Subcutaneous adipose tissue (tissue), 4 donors: ENCODE data around the gene CAPN15. TPM values are rescaled to one million over a fixed set of nuclear protein-coding genes. Genes with fewer than 3 reads are reported as not detected.

ENCODE experiments used
- total RNA-seq, 4 donors: library from RNA; depleted of rRNA; stranded (reverse); fragments of >200 nt; gene quantifications; one replicate each; pipeline ENCODE4 v1.1.0, GENCODE V29; 2016
- TF ChIP-seq, protein P1 (sequence below): fragments of 450-650 bp; IDR thresholded peaks from one replicate; pipeline ENCODE4 v1.5.1; 2016; ENCODE audit warnings: low read depth, mild to moderate bottlenecking, control low read depth, antibody characterized with exemption, moderate library complexity

CAPN15 gene
- total RNA-seq, 4 donors from 2014 or later, result 7.6 to 30.0 (median 13.3) TPM

DNA sequence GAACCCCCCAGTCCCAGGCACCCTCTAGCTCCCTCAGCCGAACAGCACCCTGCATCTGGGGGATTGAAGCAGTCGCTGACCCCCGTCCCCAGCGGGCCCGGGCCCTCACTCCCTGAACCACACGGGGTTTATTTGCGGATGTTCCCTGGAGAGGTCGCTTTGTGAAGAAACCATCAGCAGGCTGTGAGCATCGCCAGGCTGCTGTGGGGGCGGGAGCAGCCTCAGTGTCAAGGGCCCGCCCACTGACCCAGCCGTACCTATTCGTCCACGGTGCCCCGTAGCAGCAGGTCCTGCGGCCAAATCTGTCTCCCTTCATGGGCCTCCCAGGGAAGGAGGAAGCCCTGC lies 55.9 kb downstream of the CAPN15 start:
- TF ChIP-seq, protein P1, sequence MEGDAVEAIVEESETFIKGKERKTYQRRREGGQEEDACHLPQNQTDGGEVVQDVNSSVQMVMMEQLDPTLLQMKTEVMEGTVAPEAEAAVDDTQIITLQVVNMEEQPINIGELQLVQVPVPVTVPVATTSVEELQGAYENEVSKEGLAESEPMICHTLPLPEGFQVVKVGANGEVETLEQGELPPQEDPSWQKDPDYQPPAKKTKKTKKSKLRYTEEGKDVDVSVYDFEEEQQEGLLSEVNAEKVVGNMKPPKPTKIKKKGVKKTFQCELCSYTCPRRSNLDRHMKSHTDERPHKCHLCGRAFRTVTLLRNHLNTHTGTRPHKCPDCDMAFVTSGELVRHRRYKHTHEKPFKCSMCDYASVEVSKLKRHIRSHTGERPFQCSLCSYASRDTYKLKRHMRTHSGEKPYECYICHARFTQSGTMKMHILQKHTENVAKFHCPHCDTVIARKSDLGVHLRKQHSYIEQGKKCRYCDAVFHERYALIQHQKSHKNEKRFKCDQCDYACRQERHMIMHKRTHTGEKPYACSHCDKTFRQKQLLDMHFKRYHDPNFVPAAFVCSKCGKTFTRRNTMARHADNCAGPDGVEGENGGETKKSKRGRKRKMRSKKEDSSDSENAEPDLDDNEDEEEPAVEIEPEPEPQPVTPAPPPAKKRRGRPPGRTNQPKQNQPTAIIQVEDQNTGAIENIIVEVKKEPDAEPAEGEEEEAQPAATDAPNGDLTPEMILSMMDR, result no peak

DNA sequence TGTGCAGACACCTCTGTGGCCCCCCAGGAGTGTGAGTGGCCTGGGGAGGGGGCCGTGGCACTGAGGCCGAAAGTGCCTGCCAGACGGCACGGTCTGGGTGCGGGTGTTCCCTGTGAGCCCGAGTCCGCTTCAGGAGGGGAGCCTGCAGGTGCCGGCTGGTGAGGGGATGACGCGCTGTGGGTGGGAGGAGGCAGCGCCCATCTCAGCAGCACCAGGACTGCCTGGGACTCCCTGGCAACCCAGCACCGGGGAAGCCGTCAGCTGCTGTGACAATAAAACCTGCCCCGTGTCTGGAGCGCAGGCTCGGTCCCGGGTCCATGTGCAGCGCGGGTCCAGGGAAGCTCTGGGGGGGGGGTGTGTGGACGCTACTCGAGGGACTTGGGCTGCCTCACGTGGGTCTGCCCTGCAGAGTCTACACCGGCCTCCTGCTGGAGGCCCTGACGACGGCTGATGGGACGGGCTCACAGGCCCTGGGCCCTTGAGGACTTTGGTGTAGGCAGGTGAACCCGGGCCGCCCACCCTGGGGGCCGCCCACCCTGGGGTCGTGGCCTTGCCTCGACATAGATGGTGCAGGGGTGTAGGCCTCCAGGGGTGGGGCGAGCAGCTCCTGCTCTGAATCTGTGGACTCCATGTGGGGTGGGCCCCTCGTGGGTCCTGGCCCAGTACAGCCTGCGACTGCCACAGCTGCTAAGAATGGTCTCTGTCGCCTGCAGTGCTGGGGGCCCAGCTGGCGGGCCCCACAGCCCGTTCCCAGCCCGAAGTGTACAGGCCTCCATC lies 56.5 kb downstream of the CAPN15 start:
- TF ChIP-seq, protein P1, result no peak

DNA sequence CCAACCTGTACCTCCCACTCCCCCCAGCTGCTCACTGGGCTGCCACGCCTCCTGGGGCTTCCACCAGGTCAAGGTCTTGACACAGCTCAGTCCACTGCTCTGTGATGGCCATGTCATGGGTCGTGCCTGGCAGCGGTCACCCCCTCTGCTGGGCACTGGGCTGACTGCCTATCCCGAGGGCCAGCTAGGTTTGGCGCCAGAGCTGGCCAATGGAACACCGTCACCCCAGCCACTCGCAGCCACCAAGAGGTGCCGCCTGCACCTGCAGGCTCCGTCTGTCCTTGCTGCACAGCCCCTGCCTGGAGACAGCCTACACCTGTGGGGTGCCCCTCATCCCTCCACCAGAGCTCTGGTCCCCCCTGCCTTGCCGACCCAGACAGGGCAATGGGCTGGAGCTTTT lies 57.8 kb downstream of the CAPN15 start:
- TF ChIP-seq, protein P1, result no peak

DNA sequence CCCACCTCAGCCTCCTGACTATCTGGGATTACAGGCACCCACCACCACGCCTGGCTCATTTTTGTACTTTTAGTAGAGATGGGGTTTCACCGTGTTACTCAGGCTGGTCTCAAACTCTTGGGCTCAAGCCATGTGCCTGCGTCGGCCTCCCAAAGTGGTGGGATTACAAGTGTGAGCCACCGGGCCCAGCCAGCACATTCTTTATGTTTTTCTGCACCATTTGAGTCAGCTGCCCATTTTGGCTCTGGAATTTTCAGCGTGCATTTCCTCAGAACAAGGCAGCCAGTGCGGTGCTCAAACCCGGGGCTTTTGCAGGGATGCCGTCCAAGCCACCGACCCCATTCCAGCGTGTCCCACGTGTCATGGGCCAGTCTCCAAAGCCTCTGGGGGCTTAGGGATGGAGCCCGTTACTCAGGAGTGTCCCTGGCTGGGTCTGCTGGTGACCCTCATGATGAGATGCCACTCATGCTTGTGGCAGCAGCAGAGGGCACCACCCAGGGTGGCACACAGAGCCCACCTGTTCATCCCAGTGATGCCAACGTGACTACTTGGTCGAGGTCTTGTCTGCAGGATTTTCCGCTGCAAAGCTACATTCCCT lies 58.6 kb downstream of the CAPN15 start:
- TF ChIP-seq, protein P1, result no peak

DNA sequence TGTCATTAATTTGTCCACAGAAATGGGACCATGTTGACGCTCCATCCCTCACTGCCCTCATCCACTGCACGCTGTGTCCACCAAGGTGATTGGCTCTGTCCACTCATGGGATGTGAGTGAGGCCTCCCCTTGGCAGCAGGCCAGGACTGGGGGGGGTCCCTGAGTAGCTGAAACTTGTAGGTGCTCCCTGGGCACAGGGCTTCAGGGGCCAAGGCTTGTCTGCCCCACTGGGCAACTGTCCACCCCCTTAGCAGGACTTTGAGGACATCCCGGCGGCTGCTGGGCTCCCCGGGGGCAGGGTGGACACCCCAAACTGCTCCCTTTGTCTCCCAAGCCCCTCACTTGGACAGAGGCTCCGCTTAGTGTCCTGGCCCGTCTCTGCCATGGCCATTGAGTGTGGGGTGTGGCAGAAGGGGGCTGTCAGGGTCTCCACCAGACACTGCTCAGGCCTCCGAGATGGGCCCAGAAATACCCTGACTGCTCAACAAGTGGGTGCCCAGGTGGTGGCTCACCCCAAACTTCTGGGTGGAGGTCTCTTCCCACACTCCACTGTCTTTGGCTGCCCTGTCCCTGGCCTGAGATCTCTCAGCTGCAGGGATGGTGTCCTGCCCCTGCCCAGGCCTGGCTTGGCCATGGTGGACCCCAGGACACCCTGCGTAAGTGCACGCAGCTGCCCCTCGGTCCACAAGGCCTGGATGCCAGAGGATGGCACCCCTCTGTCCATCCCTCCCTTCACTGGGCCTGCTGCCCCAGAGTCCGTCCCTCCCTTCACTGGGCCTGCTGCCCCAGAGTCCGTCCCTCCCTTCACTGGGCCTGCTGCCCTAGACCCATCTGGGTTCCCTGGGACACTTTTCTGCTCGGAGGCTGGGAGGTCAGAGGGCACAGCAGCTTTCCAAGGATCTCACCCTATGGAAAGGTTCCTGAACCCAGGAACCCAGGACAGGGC lies 59.4 kb downstream of the CAPN15 start:
- TF ChIP-seq, protein P1, result no peak

DNA sequence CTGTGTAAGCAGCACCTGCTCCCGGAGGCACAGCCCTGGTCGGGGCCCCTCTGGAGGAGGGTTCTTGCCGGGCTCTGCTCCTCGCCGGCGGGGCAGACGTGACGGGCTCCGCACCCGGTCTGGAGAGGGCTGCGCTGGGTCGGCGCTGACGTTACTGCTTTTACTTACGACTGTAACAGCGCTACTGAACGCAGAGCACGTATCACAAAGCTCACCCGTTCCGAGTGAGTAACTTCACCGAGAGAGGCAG lies 61.1 kb downstream of the CAPN15 start:
- TF ChIP-seq, protein P1, result no peak
